GM12892 (cell line): ENCODE results near the gene PTEN.

Experiments
- POLR2A ChIP-seq: IDR thresholded peaks from 2 replicates; pipeline ENCODE4 v1.6.1; 2011; ENCODE audit warnings: low read depth, low read length, control low read depth
- POLR2AphosphoS5 ChIP-seq: IDR thresholded peaks from 2 replicates; pipeline ENCODE4 v1.6.1; 2011; ENCODE audit warnings: low read depth, low read length, control low read depth
- TAF1 ChIP-seq: IDR thresholded peaks from 2 replicates; pipeline ENCODE4 v1.6.1; 2011; ENCODE audit warnings: low read depth, mild to moderate bottlenecking, control low read depth, low read length, borderline replicate concordance

- no peak for TF ChIP-seq TAF1
- TF ChIP-seq POLR2A: no peak
- no peak for TF ChIP-seq POLR2AphosphoS5
Observed at GRCh38 chr10:87927091-87927490, 63.7 kb downstream of the PTEN start.
